HCT116 (cell line): ENCODE data around the gene GCDH.

Experiments
- CTCF ChIP-seq, 3 experiments: fragments of 200-600 bp in 1 of 3; sonication (generic) in 1 of 3; IDR thresholded peaks in 2 of 3; conservative IDR thresholded peaks in 1 of 3; 2 replicates each; pipeline ENCODE4 v1.5.1; 2012 to 2017; ENCODE audit warnings: low read depth in 2 of 3, low read length in 2 of 3, antibody characterized with exemption in 1 of 3, borderline replicate concordance in 1 of 3, control low read depth in 1 of 3, mild to moderate bottlenecking in 1 of 3, mixed read lengths in 1 of 3, mixed run types in 1 of 3, moderate library complexity in 1 of 3; ENCODE audit not compliant: insufficient read depth in 1 of 3
- EZH2 ChIP-seq: fragments of 200-600 bp; sonication (generic); IDR thresholded peaks from 2 replicates; pipeline ENCODE4 v1.6.1; 2017; ENCODE audit warnings: antibody characterized with exemption, mixed run types
- EZH2phosphoT487 ChIP-seq: fragments of 200-600 bp; IDR thresholded peaks from 2 replicates; pipeline ENCODE4 v1.6.1; 2018; ENCODE audit warnings: antibody characterized with exemption, borderline replicate concordance
- POLR2A ChIP-seq: IDR thresholded peaks from 2 replicates; pipeline ENCODE4 v1.7.0; 2011; ENCODE audit warnings: borderline replicate concordance; ENCODE audit not compliant: insufficient read depth, insufficient read length; ENCODE audit errors: extremely low read depth
- POLR2AphosphoS5 ChIP-seq: IDR thresholded peaks from 2 replicates; pipeline ENCODE4 v1.6.1; 2011; ENCODE audit warnings: mild to moderate bottlenecking, low read depth, low read length, moderate library complexity
- REST ChIP-seq: IDR thresholded peaks from 2 replicates; pipeline ENCODE4 v1.6.1; 2012; ENCODE audit warnings: low read depth
- SRF ChIP-seq: IDR thresholded peaks from 2 replicates; pipeline ENCODE4 v1.6.1; 2012; ENCODE audit warnings: low read depth
- YY1 ChIP-seq: IDR thresholded peaks from 2 replicates; pipeline ENCODE4 v1.6.1; 2011; ENCODE audit warnings: low read length, low read depth, moderate library complexity, mild to moderate bottlenecking; ENCODE audit not compliant: insufficient replicate concordance; ENCODE audit errors: extremely low read depth

GRCh38 chr19:12896460-12896859, 5.5 kb downstream of the GCDH start:
- no peak for TF ChIP-seq YY1
- no peak for TF ChIP-seq EZH2
- no peak for TF ChIP-seq CTCF (IDR thresholded peaks at IDR 0.05 in 2 of 3, conservative IDR thresholded peaks at IDR 0.05 in 1 of 3; ENCODE audit: borderline replicate concordance in 1 of 3, insufficient read depth in 1 of 3, low read depth in 2 of 3, low read length in 2 of 3)
- TF ChIP-seq REST = no peak
- TF ChIP-seq POLR2AphosphoS5 = no peak
- no peak for TF ChIP-seq SRF
- TF ChIP-seq EZH2phosphoT487 = no peak
- TF ChIP-seq POLR2A = no peak
